Nucleus accumbens (tissue), 56 donors: ENCODE measurements around the gene THSD8.
A peak's percentile ranks its signal among the peaks of the same experiment; 100 is the strongest.
"Not testable (repeated sequence)": the region's sequence is repeated elsewhere in the genome, so short reads cannot be mapped to it uniquely, and the experiment has no call there.

ENCODE experiments used
- DNase-seq, 56 donors: peaks; one replicate each; lab custom pipeline; 2025; lab: John Stamatoyannopoulos, UW

THSD8 gene

DNA sequence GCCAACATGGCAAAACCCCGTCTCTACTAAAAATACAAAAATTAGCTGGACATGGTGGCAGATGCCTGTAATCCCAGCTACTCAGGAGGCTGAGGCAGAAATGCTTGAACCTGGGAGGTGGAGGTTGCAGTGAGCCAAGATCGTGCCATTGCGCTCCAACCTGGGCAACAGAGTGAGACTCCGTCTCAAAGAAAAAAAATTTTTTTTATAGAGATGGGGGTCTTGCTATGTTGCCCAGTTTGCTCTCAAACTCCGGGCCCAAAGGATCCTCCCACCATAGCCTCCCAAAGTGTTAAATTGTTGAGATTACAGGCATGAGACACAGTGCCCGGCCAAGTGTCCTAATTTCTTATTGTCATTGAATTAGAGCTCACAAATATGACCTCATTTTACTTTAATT lies 15.3 kb downstream of the THSD8 start:
- not testable (repeated sequence) for DNase-seq

DNA sequence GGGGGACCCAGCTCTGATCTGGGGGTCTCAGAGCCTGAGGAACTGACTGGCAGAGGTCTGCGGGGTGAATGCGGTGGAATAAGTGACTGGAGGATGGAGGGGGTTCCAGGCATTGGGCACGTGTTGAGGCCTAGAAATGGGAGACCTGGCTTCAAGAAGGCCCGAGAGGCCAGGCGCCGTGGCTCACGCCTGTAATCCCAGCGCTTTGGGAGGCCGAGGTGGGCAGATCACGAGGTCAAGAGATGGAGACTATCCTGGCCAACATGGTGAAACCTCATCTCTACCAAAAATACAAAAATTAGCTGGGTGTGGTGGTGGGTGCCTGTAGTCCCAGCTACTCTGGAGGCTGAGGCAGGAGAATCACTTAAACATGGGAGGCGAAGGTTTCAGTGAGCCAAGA lies 15.9 kb downstream of the THSD8 start:
- not testable (repeated sequence) for DNase-seq

DNA sequence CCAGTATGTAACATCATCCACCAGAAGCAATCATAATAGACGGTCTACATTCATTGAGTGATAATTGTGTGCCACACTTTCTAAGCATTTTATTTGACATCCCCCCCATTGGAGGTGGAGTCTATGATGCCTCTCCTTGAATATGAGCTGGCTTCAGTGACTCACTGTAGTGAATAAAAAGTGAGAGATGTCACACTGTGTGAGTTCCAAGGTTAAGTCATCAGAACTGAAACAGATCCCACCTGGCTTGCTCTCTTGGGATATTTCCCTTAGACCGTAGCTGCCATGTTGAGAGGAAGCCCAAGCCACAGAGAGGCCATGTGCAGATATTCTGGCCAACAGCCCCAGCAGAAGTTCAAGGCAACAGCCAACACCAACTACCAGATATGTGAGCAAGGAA lies 19.9 kb downstream of the THSD8 start:
- DNase-seq = no peak

DNA sequence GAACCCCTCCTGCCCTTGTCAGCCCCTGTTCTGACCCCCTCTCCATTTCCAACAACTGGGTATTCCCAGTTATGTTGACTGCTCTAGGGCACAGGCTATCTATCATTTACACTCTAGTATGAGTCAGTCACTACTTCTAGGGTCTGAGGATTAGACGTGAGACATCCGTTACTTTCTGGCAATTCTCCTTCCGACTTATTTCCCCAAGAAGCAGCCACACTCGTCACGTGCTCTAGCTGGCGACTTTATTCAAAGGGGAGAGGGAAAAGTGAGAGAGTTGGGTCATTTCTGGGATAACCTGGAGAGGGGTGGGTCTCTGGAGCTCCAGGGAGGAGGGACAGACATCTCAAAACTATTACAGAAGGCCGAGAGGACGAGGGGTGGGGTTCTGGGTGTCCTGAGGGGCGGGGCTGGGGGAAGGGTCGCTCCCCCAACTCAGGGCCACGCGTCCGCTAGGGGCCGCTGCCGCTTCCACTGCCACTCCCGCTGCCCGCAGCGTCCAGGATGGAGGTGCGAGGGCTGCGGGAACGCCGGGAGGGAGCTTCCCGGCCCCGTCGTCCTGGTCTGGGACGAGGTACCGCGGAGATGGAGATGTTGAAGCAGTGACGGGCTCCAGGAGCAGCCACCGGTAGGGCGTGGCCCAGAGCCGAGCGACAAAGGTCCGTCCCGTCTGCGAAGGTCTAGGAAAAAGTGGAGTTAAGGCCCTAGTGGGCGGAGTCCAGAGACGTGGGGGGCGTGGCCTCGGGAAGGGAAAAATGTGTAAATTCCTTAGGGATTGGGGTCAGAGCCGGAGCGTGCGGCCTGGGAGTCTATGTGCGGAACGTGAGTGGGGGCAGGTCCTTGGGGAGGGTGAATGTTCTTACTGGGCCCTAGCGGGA lies 23.6 kb downstream of the THSD8 start:
- DNase-seq = no peak

DNA sequence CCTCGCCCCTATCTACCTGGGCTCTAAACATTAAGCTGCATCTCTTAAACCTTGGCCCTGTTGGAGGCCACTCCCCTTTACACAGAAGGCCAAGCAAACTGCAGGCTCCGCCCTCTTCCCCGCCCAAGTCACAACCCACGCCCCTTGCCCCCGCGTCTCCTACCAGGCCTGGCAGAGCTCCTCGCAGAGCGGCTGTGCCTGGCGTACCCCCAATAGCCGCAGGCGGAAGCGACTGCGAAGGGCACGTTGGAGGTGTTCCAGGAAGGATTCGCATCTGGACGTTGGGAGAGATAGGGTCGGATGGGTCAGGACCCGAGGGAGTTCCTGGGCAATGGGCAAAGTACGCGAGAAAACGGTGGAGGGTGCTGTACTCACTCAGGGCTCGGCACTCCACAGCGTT lies 26.6 kb downstream of the THSD8 start:
- peak in 2 of 56 donors; percentile 3 to 20 for DNase-seq

DNA sequence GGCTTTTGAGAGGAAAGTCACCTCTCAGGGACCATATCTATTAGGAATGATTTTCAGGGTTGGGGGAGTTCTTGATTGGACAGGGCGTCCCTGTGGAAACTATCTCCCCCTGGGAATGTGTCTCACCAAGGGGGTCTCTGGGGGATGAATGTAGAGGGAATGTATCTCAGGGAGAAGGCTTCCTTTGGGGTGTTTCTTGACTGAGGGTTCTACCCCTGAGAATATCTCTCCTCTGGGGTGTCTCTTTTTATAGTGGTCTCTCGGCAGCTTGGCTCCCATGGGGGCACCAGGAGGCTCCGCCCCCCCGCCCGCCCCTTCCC lies 31.5 kb downstream of the THSD8 start:
- DNase-seq = no peak

DNA sequence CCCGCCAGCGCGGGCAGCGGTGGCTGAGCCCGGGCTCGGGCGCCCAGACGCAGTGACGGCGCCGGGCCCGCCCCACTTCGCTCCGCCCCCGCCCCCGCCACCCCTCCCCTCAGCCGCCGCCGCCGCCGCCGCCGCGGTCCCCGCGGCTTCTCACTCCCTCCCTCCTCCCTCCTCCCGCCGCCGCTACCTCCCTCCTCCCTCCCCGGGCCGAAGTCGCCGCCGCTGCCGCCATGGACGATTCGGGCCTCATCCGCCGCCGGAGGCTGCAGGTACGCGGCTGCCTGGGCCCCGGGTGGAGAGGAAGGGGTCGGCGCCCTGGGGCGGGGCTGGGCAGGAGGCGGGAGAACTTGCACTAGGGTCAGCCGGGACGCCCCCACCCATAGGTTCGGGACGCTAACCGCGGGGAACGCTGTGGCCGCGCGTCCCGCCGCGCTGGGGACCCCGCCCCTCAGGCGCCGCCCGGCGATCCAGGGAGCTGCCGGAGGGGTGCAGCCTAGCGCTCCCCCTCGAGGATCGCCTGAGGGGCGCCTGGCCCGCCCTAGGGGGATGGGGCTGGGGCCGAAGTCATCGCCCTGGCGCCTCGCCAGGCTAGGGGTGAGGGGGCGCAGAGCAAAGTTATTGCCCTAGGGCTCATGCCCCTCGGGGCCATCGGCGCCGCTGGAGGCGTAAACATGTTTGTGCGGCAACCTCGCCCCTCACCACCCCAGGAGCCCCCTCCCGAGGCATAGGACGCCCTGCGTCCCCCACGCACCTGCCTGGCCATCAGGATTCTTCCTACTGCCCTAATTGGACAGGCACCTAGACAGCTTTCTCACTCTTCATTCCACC lies 32.1 kb downstream of the THSD8 start:
- peak in 6 of 56 donors; percentile 6 to 44 (median 12) for DNase-seq

DNA sequence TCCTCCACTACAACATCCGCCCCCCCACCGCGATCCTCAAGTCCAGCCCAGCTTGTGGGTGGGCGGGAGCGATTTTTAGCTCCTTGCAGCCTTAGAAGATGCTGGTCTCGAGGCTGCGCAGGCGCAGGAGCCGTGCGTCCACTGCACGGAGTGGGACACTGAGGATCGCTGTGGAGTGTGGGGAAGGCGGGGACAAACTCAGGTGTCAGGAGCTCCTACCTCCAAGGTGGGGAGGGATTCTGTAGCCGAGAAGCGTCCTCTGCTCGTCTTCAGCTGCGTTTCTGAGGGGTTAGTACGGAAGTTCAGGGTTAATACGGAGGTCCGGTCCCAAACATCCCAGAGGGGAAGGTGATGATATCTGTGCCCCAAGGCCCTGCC lies 32.7 kb downstream of the THSD8 start, which contains the start of gene RTBDN:
TSS of gene RTBDN (minus strand) at position 14 of the 378 bp plus-strand sequence. CDS start 4,600 bp downstream, outside the sequence.
- no peak for DNase-seq

DNA sequence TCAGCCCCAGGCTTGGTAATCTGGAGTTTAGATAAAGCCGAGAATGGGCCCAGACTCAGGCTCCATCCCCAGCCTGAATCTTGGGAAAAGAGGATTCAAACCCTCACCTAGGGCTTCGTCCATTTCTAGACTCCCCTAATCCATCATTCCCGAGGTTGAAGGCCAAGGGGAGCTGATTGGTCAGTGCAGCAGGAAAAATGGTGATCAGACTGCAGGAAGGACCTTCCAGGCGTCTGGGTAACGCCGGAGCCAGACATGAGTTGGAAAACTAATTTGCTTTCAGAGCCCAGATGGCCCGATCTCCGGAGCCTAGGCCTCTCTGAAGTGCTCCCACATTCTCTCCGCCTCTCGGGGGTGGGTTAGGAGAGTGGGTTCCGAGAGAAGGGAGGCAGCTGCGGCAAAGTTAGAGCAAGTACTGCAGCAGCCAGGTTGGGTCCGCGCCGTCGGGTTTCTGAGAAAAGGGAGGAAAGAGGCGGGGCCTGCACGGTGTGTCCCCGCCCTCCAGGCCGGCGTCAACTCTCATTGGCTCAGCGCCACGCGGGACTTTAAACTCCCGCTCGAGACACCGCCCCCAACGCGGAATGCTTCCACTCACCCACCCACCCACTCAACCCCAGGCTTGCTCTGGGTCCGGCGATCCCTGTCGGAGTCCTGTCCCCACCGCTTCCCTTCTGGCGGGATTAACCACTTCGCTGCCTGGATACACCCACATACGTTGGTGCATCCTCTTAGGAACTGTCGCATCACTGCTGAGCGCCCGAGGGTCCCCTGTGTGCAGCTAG lies 33.3 kb downstream of the THSD8 start:
- DNase-seq = peak in 4 of 56 donors; percentile 6 to 39 (median 16)

DNA sequence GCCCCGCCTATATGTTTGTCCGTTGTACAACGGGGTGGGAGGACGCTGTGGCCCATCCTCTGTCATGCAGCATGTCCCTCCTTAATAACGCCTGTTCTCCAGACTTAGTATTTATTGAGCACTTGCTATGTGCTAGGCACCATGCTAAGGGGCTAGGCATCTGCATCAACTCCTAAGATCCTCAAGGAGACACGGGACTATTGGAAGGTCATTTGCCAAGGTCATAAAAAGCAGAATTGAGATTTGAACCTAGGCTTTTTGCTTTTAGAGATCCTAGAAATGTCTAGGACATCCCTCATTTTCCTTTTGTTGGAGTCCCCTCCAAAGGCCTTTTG lies 34.6 kb downstream of the THSD8 start:
- no peak for DNase-seq

DNA sequence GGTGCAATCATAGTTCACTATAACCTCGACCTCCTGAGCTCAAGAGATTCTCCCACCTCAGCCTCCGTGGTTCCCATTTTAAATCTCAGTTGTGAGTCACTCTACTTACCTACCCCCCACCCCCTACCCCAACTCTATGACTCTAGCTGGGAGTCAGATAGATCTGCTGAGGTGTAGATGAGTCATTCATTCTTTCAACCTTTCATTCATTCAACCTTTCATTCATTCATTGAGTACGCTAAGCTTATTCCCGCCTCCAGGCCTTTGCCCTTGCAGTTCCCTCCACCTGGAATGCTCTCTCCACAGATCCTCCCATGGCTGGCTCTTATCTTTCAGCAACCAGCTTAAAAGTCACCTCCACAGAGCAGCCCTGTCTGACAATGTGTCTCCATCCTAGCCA lies 35.4 kb downstream of the THSD8 start:
- DNase-seq = peak in 4 of 56 donors; percentile 11 to 15 (median 14)

DNA sequence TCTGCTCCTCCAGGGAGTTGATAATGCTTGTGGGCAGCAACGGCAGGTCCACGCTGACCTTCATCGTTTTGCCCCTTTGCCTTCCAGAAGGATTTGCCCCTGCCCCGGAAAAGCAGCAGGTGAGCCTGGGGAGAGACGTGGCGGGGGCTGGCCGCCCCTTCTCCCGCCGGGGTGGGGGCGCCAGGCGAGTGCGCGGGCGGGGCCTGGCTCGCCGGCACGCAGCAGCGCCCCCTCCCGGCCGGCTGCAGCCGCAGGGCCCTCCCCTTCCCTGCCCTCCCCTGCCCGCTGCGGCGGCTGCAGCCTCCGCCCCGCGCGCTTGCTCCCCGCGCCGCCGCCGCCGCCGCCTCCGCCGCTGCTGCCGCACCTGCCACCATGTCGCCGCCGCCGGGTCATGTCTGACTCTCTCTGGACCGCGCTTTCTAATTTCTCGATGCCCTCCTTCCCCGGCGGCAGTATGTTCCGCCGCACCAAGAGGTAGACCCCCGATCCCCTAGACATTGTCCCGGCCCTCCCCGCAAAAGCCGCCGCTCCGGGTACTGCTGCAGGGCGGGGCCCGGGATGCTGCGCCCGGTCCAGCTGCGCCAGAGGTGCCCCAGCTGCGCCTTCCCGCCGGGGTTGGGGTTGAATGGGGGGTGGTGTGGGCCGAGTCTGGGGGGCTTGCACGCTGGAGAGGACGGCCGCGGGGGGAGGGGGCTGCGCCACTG lies 36.5 kb downstream of the THSD8 start, which contains the start of gene MAST1:
TSS of gene MAST1 (plus strand) at position 334 of the 704 bp plus-strand sequence. CDS start at position 392, 58 bp downstream.
- peak in 17 of 56 donors; percentile 5 to 55 (median 22) for DNase-seq

DNA sequence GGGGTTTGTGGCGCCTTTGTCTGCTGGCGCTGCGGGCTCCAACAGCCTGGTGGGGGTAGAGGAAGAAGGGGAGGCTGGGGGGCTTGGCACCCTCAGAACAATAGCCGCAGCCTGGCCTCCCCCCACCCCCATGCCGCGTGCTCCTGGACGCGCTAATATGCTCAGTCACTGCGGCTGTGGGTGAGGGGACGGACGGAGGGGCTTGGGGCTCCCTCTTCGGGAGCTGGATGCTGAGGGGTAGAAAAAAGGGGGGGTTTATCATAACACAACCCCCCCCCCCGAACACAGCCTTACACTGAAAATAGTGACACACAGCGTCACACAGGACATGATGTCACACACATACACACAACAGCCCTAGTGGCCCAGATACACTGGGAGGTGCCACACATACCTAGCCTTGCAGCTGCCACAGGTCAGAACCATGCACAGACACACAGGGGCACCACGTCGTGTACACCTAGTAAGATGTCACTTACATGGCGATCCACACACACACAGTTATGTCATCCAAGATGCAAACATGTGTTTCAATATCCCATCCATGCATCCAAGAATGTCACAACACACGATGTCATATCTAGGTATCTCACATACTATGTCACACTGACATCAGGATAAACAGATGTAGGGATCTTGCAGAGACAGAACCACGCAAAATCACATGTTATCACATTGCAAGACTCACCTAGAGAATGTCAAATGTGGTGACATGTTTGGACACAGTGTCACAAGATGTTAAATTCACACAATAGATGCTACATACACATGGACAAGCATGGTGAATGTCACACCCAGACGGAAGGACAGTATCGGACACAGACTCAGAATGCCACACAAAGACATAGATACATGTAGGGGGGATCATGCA lies 37.3 kb downstream of the THSD8 start:
- peak in 1 of 56 donors; percentile 6 for DNase-seq

DNA sequence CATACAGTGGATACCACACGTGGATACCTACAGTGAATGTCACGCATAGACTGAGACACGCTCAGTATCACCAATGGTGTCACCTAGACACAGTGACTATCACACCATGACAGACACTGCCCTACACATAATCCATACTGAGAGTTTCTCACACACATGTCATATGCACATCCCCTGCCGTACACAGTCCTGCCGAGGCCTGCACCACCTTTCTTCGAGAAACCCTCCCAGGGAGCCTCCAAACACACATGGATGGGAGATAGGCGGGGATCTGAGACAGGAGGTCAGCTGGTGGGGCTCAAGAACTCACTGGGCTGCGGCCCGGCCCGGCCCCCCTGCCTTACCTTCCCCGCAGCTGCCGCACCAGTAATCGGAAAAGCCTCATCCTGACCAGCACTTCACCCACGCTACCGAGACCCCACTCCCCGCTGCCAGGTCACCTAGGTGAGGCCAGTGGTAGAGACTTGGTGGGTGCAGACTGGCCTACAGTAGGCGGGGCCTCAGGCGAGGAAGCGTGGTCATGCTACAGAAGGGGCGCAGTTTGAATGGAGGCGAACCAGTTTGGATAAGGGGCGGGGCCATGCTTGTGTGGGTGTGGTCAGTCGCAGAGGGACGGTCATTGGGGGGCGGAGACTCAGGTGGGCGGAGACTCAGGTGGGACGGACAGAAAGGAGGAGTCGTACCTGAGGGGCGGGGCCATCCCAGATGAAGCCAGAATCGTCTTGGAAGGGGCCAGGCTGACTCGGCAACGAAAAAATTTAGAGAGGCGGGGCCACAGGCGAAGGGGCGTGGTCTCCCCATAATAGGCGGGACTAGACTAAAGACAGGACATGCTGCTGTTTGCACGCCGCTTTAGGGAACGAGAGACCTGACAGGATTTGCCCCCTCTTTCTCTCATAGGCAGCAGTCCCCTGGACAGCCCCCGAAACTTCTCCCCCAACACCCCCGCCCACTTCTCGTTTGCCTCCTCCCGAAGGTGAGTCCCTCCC lies 38.5 kb downstream of the THSD8 start:
- peak in 17 of 56 donors; percentile 6 to 70 (median 18) for DNase-seq

DNA sequence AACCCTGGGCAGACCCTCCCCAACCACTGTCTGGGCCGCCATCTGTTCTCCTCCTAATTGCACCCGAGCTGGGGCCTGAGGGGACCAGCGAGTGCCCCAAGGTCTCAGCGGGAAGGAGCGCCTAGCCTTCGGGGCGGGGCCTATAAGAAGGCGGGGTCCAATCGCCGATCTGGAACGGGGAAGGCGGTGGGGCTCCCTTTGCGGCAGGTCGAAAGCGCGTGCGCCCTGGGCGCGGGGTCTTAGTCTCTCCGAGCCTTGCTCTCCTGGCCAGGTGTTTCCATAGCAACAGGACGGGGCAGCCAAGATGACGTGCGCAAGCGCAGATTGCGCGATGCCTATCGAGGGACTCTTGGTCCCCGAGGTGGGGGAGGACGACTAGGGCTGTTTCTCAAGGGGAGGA lies 39.2 kb downstream of the THSD8 start:
- DNase-seq = peak in 12 of 56 donors; percentile 4 to 55 (median 22)

DNA sequence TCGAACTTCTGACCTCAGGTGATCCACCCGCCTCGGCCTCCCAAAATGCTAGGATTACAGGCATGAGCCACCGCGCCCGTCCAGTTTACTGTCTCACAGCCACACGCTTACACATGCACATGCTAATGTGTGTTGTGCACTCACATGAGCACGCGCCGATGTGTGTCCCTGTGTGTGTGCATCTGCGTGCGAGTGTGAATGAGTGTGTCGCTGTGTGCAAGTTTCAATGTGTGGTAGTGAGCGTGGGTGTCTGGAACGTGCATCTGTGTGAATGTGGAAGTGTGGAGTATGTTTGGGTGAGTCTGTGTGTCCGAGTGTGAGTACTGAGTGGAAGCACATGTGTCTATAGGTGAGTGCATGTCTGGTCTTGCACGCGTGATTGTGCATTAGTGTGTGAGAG lies 40.6 kb downstream of the THSD8 start:
- DNase-seq = no peak

DNA sequence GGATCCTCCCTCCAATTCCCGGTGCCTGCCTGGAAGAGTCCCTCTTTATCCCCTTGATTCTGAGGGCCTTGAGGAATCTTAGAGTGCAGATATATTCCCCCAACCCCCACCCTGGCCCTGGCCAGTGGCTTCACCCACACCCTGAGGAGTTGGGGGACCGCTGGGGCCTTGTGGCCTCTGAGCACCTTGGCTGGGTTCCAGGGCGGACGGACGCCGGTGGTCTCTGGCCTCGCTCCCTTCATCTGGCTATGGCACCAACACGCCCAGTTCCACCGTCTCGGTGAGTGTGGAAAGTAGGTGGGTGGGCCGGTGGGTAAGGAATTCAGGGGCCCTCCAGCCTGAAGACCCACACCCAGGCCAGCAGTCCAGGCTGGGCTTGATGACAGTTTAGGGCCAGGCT lies 41.5 kb downstream of the THSD8 start:
- DNase-seq = no peak
